Femur (tissue), 1 donor: ENCODE data around the gene SCRN2.
A peak's percentile ranks its signal among the peaks of the same experiment; 100 is the strongest.

ENCODE experiments used
- DNase-seq: peaks from one replicate; pipeline ENCODE4 v3.0.0-alpha.2; 2017

Gene SCRN2

DNA sequence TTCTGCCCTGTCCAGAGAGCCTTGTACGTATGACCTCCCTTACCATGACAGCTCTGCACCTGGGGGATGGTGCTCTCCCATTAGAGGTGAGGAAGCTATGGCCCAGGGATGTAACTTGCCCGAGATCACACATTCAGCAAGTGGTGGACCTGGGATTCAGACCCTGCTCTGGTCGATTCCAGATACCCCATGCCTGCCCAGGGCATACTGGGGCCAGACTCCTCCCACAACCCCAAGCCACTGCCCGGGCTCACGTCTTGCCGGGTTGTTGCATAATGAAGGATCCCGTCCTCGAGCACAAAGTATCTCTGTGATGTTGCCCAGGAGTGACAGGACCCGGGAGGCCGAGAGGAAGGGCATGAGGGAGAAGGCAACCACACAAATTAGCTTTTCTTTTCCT is 21.6 kb downstream of the SCRN2 start:
- DNase-seq = no peak

GRCh38 chr17:47818002-47818695 is 22.9 kb downstream of the SCRN2 start:
- DNase-seq = no peak

DNA sequence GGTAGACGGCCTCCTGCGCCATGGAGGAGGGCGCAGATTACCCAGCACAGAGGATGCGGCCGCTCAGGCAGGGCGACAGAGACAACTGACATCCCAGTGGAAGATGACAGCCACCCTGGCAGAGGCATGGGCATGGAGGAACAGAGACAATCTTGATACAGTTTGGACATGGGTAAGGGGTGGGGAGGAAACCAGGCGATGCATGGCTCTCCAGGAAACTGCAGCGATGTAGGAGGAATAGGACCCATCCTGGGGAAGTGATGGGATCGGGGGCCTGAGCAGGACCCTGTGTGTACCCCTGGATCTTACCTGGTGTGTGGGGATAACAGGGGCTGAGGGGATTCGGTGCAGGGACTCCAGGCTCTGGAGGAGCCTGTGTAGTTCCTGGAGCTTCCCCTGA is 24.1 kb downstream of the SCRN2 start:
- no peak for DNase-seq

GRCh38 chr17:47816111-47816735 is 24.9 kb downstream of the SCRN2 start:
- DNase-seq = no peak

GRCh38 chr17:47815106-47815918 is 25.8 kb downstream of the SCRN2 start:
- no peak for DNase-seq

DNA sequence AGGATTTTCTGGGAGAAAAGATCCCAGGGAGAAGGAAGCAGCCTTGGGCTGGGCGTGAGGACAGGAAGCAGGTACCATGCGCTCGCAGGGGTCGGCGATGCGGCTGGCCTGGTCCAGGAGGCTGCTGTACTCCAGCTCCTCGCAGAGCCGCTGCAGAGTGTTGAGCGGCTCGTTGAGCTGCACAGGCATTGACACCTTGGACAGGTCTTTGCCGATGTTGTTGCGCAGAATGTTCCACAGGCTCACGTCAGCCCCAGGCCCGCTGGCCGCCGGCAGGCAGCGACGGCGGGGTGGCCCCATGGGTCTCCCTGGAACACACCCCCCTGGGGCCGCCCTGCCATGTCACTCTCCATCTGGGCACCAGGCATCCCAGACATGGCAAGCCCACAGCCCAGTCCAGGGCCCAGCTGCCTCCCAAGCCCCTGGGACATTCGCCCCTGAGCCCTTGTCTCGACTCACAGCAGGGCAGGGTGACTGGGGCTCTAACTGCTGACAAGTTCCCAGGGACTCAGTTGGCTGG is 27.5 kb downstream of the SCRN2 start:
- DNase-seq = peak; percentile 11

DNA sequence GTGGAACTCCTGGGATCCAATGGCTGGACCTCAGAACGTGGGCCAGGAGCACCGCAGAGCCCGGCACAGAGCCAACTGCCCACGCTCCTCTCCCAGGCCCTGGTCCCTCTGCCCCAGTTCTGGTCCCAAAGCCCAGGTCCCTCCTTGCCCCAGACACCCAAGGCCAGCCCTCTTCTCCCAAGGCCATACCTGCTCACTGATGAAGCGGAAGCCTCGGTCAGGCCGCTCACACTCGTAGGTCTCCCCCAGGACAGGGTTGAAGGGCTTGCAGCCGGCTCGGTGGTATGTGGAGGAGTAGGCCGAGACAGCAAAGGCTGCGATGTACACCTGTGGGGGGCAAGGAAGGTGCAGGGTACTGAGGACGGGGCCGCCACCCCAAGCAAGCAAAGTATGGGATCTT is 28.0 kb downstream of the SCRN2 start:
- peak; percentile 7 for DNase-seq

- peak; percentile 10 for DNase-seq
Observed at GRCh38 chr17:47812146-47812920, 28.7 kb downstream of the SCRN2 start.

- no peak for DNase-seq
Observed at GRCh38 chr17:47811709-47812108, 29.4 kb downstream of the SCRN2 start.

- peak; percentile 16 for DNase-seq
Observed at GRCh38 chr17:47810901-47811635, 30.0 kb downstream of the SCRN2 start.

DNA sequence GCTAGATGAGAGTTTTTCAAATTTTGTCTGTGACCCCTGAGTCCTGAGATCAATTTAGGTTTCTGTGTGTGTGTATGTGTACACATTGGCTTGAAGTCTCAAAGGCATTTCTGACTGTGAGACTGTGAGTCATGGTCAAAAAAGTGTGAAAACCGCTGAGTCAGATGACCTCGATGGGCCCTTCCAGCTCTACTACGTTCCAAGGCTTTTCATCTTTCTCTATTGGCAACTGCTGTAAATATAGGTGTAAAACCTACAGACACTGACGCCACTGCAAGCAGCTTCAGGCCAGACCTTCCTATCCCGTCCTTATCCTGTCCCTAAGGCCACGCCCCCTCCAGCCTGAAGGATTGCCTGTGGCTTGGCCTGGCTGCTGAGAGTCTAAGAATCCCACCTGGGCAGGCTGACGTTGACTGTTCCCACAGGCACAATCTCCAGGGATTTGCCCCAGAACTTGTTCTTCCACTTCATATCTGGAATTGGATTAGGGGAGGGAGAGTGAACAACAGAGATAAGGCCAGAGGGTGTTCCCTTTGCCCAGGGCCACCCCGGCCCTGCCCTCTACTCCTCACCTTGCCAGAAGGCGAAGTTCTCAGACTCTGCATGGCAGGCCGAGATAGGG is 30.8 kb downstream of the SCRN2 start:
- DNase-seq = no peak

GRCh38 chr17:47808830-47809480 is 32.1 kb downstream of the SCRN2 start:
- no peak for DNase-seq

DNA sequence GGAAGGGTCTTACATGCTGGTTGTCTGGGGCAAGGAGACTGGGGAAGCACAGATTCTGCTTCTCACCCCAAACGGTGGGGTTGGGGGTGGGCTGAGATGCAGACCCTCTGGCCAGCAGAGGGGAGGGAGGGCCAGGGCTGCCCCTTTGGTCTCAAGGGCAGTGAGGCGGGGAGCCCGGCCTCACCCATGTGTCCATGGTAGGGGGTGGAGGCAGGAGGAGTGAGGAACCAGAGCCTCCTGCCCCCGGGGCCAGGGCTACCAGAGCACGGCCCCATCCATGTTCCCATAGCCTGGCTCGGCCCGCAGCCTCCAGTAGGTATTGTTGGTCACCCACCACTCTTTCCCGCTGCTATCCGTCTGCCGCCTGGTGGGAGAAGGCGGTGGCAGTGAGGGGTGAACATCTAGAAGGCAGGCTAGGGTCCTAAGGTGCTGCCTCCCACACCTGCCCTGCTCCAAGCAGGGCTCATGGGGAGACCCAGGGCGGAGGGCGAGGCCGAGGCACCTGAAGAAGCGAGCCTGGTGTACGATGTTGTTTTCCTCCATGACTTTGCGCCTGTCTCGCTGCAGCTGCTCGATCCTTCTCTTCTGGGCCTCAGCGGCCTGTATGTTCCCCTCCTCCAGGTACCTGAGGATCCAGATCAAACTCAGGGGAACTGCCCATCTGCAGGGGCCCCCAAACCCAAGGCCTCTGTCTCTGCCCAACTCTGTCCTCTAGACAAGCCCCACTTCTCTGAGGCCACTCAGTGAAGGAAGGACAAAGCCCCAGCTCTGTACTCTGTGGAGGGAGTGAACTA is 32.8 kb downstream of the SCRN2 start:
- no peak for DNase-seq

DNA sequence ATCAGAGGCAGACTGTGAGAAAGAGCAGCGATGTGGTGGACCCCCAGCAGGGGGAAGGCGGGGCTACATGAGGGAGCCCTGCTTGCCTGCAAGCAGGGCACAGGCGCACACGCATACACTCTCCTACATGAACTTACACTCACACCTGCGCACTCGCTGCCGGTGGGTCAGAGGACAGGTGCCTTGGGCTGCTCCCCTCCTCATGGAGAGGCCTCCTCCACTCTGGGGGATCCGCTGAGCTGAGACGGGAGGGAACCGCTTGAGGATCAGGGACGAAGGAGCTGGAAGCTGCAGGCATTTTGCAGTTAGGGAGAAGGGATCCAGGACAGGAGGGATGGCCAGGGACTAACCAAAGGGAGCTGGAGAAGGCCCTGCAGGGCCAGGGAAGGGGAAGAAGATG is 33.7 kb downstream of the SCRN2 start:
- DNase-seq = no peak

GRCh38 chr17:47806913-47807255 is 34.2 kb downstream of the SCRN2 start:
- DNase-seq = no peak

GRCh38 chr17:47806026-47806912 is 34.8 kb downstream of the SCRN2 start:
- DNase-seq = no peak

GRCh38 chr17:47804461-47804860 is 36.6 kb downstream of the SCRN2 start:
- no peak for DNase-seq

DNA sequence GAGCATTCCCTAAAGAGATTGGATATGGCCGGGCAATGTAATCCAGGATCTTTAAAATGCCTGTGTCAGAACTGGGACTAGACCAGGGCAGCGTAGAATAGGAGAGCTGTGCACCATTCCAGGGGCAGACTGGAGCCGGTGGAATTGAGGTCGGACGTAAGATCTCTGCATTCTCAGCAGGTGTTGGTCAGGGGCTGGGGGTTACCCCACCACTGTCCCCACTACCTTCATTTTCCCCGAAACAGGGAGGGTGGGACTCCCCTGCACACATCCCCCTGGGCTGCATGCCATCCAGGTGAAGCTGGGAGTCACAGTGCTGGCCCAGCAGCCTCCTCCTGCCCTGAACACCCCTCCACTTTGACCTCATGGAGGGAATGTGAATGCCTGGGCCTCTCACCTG is 37.3 kb downstream of the SCRN2 start:
- DNase-seq = no peak

GRCh38 chr17:47803201-47803600 is 37.9 kb downstream of the SCRN2 start:
- no peak for DNase-seq
